Measurements from ENCODE around the gene CCNK. TPM values are rescaled to one million over a fixed set of nuclear protein-coding genes. Genes with fewer than 3 reads are reported as not detected.

CCNK gene
- total RNA-seq, 1 donor = 38.4 TPM

DNA sequence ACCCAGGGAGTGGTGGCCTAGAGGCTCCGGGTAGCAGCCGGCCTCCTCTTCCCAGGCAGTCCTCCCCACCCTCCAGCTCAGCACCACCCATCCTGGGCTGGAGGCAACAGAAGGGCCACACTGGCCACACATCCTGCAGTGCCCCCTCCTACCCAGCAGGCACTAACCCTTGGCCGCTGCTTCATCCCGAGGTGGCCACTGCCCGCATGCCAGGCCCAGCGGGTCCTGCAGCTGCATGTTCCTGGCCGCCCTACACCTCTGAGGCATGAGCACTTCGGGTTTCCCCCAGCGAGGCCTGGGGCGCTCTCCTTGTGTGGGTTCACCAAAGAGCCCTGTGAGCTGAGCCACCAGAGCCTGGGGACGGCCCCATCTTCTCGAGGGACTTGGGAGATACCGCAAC lies 61.4 kb downstream of the CCNK start:
- no peak overlapping the region for H3K4me3 ChIP-seq (ENCODE audit: low read depth, low read length)
- DNase-seq (ENCODE audit: low read depth) = no peak
- TF ChIP-seq, protein P1, sequence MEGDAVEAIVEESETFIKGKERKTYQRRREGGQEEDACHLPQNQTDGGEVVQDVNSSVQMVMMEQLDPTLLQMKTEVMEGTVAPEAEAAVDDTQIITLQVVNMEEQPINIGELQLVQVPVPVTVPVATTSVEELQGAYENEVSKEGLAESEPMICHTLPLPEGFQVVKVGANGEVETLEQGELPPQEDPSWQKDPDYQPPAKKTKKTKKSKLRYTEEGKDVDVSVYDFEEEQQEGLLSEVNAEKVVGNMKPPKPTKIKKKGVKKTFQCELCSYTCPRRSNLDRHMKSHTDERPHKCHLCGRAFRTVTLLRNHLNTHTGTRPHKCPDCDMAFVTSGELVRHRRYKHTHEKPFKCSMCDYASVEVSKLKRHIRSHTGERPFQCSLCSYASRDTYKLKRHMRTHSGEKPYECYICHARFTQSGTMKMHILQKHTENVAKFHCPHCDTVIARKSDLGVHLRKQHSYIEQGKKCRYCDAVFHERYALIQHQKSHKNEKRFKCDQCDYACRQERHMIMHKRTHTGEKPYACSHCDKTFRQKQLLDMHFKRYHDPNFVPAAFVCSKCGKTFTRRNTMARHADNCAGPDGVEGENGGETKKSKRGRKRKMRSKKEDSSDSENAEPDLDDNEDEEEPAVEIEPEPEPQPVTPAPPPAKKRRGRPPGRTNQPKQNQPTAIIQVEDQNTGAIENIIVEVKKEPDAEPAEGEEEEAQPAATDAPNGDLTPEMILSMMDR (IDR thresholded peaks at IDR 0.05; ENCODE audit: insufficient read depth, low read depth, low read length) = no peak

DNA sequence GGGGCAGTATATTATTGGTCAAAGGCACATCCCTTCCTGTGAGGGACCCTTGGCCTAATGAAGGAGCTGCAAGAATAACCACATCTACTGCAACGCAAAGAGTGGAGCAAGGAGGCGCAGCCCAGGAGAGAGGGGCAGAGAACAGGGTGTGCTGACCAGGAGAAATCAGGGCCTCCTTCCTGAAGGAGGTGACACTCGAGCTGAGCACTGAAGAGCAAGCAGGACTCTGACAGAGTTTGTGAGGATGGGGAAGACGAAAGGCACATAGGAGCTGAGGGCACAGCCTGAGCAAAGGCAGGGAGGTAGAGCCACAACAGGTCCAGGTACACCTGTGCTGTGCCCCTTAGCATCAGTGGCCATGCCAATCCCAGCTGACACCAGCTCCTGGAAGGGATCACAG lies 62.2 kb downstream of the CCNK start:
- TF ChIP-seq, protein P1 (IDR thresholded peaks at IDR 0.05; ENCODE audit: insufficient read depth, low read depth, low read length) = no peak
- DNase-seq (ENCODE audit: low read depth) = no peak
- no peak overlapping the region for H3K4me3 ChIP-seq (ENCODE audit: low read depth, low read length)

DNA sequence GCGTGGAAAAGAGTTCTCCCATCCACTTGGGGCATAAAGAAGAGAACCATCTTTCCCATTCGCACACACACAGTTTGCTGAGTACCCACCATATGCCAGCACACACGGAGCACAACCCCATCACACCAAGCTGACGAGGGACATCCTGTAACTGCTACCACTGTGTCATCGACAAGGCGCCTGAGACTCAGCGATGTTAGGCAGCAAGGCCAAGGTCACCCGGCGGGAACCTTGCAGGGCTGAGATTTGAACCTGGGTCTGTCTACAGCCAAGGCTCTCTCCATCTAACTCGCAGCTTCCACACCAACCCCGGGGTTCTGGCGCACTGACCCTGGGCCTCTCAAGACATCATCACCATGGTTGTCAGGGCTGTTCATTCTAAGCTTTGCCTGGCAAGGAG lies 62.8 kb downstream of the CCNK start:
- DNase-seq (ENCODE audit: low read depth) = no peak
- H3K4me3 ChIP-seq (ENCODE audit: low read depth, low read length) = no peak overlapping the region
- TF ChIP-seq, protein P1 (IDR thresholded peaks at IDR 0.05; ENCODE audit: insufficient read depth, low read depth, low read length) = no peak

DNA sequence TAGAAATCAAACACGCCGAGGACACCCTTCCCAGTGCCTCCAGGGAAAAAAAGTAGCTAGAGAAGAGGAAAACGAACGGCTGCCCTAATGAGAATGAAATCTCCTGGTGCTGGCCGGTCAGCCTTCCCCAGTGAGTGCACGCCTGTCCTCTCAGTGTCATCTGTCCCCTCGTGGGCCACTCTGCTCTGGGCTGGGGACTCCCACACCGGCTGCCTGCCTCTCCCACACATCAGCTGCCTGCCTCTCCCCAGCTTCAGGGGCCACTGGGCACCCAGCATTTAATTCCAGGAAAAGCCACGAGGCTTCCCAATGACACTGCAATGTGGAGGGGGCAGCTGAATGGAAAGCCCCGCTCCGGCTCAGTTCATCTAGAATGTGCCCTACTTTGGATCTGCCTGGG lies 63.8 kb downstream of the CCNK start:
- no peak overlapping the region for H3K4me3 ChIP-seq (ENCODE audit: low read depth, low read length)
- DNase-seq (ENCODE audit: low read depth) = no peak
- TF ChIP-seq, protein P1 (IDR thresholded peaks at IDR 0.05; ENCODE audit: insufficient read depth, low read depth, low read length) = no peak

DNA sequence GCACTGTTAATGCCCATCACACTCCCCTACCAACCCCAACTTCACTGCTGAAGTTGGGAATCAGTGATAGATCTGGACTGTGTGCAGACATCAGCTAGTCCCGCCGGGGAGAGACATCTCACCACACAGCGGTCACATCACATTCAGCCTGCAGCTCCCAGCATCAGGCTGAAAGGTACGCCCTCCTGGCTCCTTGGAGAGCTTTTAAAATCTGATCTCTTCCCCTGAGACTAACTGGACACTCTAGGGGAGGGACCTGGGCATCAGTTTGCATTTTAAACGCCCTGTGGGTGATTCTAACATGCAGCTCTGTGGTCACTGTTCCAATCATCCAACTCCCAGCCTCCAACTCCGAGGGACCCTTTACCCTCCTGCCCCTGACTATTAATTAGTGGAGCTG lies 64.4 kb downstream of the CCNK start:
- DNase-seq (ENCODE audit: low read depth) = no peak
- TF ChIP-seq, protein P1 (IDR thresholded peaks at IDR 0.05; ENCODE audit: insufficient read depth, low read depth, low read length) = no peak
- no peak overlapping the region for H3K4me3 ChIP-seq (ENCODE audit: low read depth, low read length)

DNA sequence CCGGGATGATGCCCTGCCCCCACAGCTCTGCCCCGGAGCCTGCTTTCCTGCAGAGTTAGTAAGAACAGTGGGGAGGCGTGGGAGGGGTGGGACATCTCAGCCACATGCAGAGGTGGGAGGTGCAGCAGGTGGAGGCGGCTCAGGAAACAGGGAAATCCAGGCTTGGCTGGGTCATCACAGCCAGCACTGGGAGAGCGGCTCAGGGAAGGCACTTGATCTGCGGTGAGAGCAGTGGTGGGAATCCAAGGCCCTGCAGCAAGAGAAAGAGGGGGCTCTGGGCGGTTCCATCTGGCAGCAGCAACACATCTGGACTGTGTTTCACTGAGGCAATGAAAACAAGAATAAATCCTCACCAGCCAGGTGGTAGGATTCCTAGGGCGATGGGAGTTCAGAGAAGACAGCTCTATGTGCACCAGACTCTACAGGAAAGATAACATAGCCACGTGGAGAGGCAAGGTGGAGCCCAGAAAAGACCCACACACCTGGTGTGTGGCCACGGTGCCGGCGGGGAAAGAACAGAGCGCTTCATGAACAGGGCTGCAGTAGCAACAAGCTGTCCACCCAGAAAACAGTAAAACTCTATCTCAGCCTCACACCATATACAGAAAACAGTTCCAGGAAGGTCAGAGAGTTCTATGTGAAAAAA lies 65.1 kb downstream of the CCNK start:
- no peak overlapping the region for H3K4me3 ChIP-seq (ENCODE audit: low read depth, low read length)
- no peak for DNase-seq (ENCODE audit: low read depth)
- TF ChIP-seq, protein P1 (IDR thresholded peaks at IDR 0.05; ENCODE audit: insufficient read depth, low read depth, low read length) = no peak

DNA sequence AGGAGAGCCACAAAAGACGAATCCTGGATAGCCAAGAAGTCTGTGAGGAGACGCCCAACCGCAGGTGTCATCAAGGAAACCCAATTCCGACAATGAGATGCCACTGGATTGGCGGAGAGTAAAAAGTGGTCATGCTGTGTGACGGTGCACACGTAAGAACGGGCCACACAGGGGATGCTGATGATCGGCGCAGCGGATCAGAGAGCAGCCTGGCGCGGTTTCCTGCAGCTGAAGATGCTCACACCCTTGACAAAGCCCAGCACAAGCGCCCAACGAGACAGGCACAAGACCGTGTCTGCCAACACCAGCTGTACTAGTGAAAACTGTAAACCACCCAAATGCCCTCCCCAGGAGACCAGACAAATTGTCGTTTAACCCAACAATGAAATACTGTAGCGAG lies 67.0 kb downstream of the CCNK start:
- DNase-seq (ENCODE audit: low read depth) = no peak
- TF ChIP-seq, protein P1 (IDR thresholded peaks at IDR 0.05; ENCODE audit: insufficient read depth, low read depth, low read length) = no peak
- H3K4me3 ChIP-seq (ENCODE audit: low read depth, low read length) = no peak overlapping the region
